ENCODE results near the gene AQP10.
"Not testable (repeated sequence)": the region's sequence is repeated elsewhere in the genome, so short reads cannot be mapped to it uniquely, and the experiment has no call there.

The AQP10 gene

DNA sequence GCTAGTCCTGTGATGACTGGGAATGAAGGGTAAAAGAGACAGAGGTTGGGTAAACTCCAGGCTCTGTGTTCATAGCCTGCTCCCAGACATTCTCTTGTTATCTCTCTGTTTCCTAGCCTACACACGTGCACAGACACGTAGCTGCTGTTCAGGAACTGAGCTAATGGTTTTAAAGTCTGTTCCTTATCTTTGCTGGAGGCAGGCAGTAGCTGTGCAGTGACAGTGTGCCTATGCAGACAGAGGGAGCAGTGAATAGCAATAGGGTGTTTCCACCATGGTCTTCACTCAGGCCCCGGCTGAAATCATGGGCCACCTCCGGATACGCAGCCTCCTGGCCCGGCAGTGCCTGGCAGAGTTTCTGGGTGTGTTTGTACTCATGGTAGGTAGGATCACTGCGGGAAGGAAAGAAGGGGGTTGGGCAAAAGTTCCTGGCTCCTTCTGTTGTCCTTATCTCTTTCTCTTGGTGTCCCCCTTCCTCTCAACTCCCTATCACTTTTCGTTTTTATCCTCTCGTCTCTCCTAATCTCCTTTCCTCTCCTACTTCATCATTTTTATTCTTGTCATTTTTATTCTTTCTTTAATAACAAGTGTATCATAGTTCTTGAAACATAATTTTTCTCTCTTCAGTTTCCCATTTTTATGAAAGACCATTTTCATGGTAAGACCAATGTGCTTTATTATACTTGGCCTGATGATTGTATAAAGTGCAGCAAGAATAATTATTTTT is at the start of gene AQP10:
AQP10 (plus strand) TSS at position 212 of the 727 bp plus-strand sequence; CDS start at position 275, 63 bp downstream.
- DNase-seq (ENCODE audit: low spot score): peak; percentile 31

DNA sequence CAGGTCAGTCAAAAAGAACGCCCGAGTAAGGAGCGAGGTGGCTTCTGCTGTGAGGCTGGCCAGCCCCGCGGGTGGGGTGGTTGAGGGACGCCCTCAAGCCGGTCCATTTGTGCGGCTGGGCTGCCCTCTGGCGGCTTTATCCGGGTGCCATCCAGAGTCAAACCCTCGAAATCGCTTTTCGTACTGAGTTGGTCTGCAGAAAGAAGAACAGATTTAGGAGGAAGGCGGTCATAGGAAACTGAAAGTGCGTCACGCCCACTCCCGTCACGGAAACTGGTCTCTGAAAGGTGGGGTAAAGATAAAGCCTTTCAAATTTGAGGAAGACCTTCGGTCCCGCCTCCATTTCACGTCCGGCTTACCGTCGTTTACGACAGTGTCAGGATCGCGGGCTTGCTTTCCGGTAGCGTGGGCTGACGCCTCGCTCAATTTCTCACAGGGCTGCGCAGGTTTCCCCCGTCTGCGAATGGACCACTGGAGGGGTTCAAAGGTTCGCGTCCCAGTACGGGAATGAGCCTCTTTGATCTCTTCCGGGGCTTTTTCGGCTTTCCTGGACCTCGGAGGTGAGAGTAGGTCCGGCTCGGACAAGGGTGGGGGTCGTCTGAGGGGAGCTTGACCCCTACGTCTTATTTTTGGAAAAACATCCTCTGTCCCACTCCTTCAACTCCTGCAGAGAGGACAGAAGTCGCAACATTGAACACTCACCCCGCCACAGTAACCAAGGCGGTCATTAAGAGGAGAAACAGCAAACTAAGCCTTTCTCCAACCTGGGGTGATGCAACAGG is 48.5 kb upstream of the AQP10 start, which contains the start of gene HAX1:
HAX1 (plus strand) TSS at position 413 of the 782 bp plus-strand sequence; CDS start at position 508, 95 bp downstream.
- peak; percentile 93 for DNase-seq (ENCODE audit: low spot score)

GRCh38 chr1:154272999-154273563 is 47.8 kb upstream of the AQP10 start:
- DNase-seq (ENCODE audit: low spot score): no peak

- no peak for DNase-seq (ENCODE audit: low spot score)
These were observed 44.1 kb upstream of the AQP10 start for GRCh38 chr1:154276797-154277196.

DNA sequence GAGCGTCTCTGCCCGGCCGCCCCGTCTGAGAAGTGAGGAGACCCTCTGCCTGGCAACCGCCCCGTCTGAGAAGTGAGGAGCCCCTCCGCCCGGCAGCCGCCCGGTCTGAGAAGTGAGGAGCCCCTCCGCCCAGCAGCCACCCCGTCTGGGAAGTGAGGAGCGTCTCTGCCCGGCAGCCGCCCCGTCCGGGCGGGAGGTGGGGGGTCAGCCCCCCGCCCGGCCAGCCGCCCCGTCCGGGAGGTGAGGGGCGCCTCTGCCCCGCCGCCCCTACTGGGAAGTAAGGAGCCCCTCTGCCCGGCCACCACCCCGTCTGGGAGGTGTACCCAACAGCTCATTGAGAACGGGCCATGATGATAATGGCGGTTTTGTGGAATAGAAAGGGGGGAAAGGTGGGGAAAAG is 33.3 kb upstream of the AQP10 start:
- DNase-seq (ENCODE audit: low spot score): not testable (repeated sequence)

DNA sequence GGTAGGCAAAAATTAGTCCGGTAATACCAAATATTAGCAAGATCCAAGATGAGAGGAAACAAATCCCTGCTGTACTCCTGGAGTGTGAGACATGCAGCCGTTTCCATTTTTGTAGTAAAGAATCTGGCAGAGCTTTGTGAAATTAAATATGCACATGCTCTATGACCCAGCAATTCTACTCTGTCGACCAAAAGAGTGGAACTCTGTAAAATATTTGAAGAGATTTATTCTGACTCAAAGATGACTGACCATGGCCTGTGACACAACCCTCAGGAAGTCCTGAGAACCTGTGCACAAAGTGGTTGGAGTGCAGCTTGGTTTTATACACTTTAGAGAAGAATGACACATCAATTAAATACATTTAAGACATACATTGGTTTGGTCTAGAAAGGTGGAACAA is 32.2 kb upstream of the AQP10 start:
- DNase-seq (ENCODE audit: low spot score): no peak

- DNase-seq (ENCODE audit: low spot score): no peak
These were observed 30.0 kb upstream of the AQP10 start for GRCh38 chr1:154290921-154291320.

DNA sequence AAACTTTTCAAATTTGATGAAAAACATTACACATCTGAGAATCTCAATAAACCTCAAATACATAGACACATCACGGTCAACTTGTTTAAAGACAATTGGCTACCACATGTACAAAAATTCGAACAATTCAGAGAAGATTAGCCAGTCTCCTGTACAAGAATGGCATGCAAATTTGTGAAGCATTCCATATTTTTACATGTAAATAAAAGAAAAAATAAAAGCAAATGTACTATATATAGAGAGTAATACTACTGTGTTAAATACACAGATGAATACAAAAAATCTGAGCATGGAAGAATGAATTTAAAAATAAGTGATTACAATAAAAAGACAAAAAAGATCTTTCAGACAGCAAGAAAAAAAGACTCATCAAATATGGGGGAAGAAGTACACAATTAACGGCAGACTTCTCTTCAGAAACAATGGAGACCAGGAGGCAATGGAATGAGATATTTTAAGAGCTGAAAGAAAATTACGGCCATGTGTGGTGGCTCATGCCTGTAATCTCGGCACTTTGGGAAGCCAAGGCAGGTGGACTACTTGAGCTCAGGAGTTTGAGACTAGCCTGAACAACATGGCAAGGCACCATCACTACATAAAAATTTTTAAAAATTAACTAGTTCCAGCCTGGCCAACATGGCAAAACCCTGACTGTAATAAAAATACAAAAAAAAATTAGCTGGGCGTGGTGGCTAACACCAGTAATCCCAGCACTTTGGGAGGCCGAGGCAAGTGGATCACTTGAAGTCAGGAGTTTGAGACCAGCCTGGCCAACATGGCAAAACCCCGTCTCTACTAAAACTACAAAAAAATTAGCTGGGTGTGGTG is 25.3 kb upstream of the AQP10 start:
- DNase-seq (ENCODE audit: low spot score): no peak

- no peak for DNase-seq (ENCODE audit: low spot score)
These were observed 19.3 kb upstream of the AQP10 start for GRCh38 chr1:154301582-154301981.

GRCh38 chr1:154304664-154305337 is 16.1 kb upstream of the AQP10 start:
- no peak for DNase-seq (ENCODE audit: low spot score)

DNA sequence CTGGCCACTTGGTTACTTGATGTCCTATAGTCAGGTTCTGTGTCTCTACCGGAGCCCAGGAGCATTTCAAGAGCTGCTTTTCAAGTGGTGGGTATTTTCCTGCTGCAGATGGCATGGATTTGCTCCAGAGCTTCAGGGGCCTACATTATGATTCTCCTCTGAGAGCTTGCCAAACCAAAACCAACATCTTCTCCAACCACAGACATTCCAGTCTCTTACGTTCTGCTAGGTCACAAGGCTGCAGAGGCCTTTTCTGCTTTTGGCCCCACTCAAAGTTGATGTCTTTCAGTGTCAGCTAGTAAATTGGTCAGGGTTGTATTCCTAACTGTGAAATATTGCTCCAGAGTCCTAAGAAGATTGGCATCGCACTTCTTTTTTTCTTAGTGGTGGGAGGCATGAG is 14.7 kb upstream of the AQP10 start:
- no peak for DNase-seq (ENCODE audit: low spot score)

GRCh38 chr1:154307670-154308270 is 13.1 kb upstream of the AQP10 start:
- not testable (repeated sequence) for DNase-seq (ENCODE audit: low spot score)

GRCh38 chr1:154309136-154309535 is 11.8 kb upstream of the AQP10 start:
- DNase-seq (ENCODE audit: low spot score): not testable (repeated sequence)

DNA sequence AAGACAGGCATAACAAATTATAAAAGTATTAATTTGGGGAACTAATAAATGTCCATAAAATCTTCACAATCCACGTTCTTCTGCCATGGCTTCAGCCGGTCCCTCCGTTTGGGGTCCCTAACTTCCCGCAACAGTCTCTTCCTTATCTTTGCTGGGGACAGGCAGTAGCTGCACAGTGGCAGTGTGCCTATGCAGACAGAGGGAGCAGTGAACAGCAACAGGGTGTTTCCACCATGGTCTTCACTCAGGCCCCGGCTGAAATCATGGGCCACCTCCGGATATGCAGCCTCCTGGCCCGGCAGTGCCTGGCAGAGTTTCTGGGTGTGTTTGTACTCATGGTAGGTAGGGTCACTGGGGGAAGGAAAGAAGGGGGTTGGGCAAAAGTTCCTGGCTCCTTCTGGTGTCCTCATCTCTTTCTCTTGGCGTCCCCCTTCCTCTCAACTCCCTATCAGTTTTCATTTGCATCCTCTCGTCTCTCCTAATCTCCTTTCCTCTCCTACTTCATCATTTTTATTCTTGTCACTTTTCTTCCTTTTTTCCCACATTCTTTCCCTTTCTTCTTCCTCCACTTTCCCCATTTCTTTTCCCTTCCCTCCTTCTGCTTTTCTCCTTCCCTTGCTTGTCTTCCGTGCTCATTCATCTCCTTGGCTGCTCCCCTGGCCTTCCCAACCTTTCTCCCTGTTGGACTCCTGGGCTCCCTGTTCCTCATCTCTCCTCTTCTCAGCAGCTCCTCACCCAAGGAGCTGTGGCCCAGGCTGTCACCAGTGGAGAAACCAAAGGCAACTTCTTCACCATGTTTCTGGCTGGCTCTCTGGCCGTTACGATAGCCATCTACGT is 8.4 kb upstream of the AQP10 start:
- DNase-seq (ENCODE audit: low spot score): not testable (repeated sequence)

- no peak for DNase-seq (ENCODE audit: low spot score)
These were observed 7.9 kb upstream of the AQP10 start for GRCh38 chr1:154313066-154313356.

DNA sequence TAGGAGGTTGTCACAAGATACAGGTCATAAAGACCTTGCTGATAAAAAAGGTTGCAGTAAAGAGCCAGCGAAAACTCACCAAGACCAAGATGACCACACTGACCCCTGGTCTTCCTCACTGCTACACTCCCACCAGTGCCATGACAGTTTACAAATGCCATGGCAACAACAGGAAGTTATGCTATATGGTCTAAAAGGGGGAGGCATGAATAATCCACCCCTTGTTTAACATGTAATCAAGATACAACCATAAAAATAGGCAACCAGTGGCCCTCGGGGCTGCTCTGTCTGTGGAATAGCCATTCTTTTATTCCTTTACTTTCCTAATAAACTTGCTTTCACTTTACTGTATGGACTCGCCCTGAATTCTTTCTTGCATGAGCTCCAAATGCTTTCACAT is 6.7 kb upstream of the AQP10 start:
- DNase-seq (ENCODE audit: low spot score): not testable (repeated sequence)

- no peak for DNase-seq (ENCODE audit: low spot score)
These were observed 4.2 kb upstream of the AQP10 start for GRCh38 chr1:154316704-154317103.

- no peak for DNase-seq (ENCODE audit: low spot score)
These were observed 2.5 kb upstream of the AQP10 start for GRCh38 chr1:154318386-154318785.

DNA sequence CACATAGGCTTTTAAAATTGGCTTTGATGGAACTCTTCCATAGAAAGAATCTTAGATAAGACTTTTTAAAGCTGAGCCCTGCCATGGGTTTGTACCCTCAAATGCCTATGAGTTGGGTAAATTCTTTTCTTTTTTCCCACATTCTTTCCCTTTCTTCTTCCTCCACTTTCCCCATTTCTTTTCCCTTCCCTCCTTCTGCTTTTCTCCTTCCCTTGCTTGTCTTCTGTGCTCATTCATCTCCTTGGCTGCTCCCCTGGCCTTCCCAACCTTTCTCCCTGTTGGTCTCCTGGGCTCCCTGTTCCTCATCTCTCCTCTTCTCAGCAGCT is 679 bp downstream of the AQP10 start:
- DNase-seq (ENCODE audit: low spot score): not testable (repeated sequence)

DNA sequence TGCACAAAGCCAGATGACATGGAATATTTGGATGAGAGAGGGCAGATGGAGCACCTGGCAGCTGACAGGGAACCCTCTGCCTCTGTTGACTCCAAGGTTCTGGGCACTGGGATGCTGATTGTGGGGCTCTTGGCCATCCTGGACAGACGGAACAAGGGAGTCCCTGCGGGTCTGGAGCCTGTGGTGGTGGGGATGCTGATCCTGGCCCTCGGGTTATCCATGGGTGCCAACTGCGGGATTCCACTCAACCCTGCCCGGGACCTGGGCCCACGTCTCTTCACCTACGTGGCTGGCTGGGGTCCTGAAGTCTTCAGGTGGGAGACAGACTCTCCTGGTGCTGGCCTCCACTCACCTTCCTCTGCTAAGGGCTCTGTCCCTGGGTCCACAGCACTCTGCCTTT is 2.6 kb downstream of the AQP10 start:
- no peak for DNase-seq (ENCODE audit: low spot score)

Measured in hematopoietic multipotent progenitor cell treated with erythropoietin and hydrocortisone succinate and interleukin-3 and kit ligand, for 17 days (in vitro differentiated cells).